ENCODE results near the gene PSMA5. TPM values are rescaled to one million over a fixed set of nuclear protein-coding genes. Genes with fewer than 3 reads are reported as not detected.

Gene PSMA5
- total RNA-seq, 5 donors from 2014 or later (not counting 1 experiment from before 2014, with no cell fraction given): 41.1 to 91.2 (median 75.5) TPM

GRCh38 chr1:109372281-109372680 is 54.0 kb downstream of the PSMA5 start:
- H3K4me3 Mint-ChIP-seq: no peak overlapping the region
- ChIA-PET POLR2A (interaction anchor here in 1 of 2 donors (0.6 kb wide), 1 partner anchor 19 kb away, joined by 3 read pairs; no protein-coding TSS in a partner anchor), CTCF (no interaction called here)
- peaks cover 11 to 14% (median 12%) of the 10 kb centered on the region in 3 donors for H3K4me1 Mint-ChIP-seq
- Histone ChIP-seq H3K4me1 (ENCODE audit: control insufficient read depth in 1 of 2, extremely low read depth in 1 of 2, insufficient read depth in 2 of 2, low read length in 2 of 2) (no peaks in the 10 kb centered on the region), H3K27me3 (replicated peaks in 1 of 2; ENCODE audit: control insufficient read depth in 2 of 2, extremely low read depth in 1 of 2, insufficient read depth in 2 of 2, low read length in 1 of 2) (peaks cover 0 to 20% of the 10 kb centered on the region in 2 experiments), H3K9me3 (no peaks in the 10 kb centered on the region), H3K36me3 (ENCODE audit: control insufficient read depth in 2 of 2, extremely low read depth in 1 of 2, insufficient read depth in 1 of 2, low read length in 1 of 2) (no peaks in the 10 kb centered on the region), H3K27ac (ENCODE audit: low read length) (no peak overlapping the region), H3K4me3 (ENCODE audit: control insufficient read depth in 1 of 2, extremely low read depth in 1 of 2, low read length in 1 of 2) (no peak overlapping the region)
- peaks cover 16 to 23% of the 10 kb centered on the region in 2 donors for H3K27me3 Mint-ChIP-seq
- no peak for ATAC-seq (replicated peaks in 1 of 4)
- H3K9me3 Mint-ChIP-seq: no peaks in the 10 kb centered on the region
- H3K36me3 Mint-ChIP-seq: no peaks in the 10 kb centered on the region
- DNase-seq: no peak
- no peak overlapping the region for H3K27ac Mint-ChIP-seq
- 96% methylated on average over 3 of the region's 6 CpGs for WGBS (ENCODE audit: insufficient coverage)

- POLR2A ChIA-PET: no interaction called here
- Histone ChIP-seq H3K4me1 (ENCODE audit: control insufficient read depth in 1 of 2, extremely low read depth in 1 of 2, insufficient read depth in 2 of 2, low read length in 2 of 2) (no peaks in the 10 kb centered on the region), H3K9me3 (no peaks in the 10 kb centered on the region), H3K27ac (ENCODE audit: low read length) (no peak overlapping the region), H3K36me3 (ENCODE audit: control insufficient read depth in 2 of 2, extremely low read depth in 1 of 2, insufficient read depth in 1 of 2, low read length in 1 of 2) (no peaks in the 10 kb centered on the region), H3K27me3 (replicated peaks in 1 of 2; ENCODE audit: control insufficient read depth in 2 of 2, extremely low read depth in 1 of 2, insufficient read depth in 2 of 2, low read length in 1 of 2) (peaks cover 0 to 26% of the 10 kb centered on the region in 2 experiments), H3K4me3 (ENCODE audit: control insufficient read depth in 1 of 2, extremely low read depth in 1 of 2, low read length in 1 of 2) (no peak overlapping the region)
- DNase-seq: no peak
- CTCF ChIA-PET: no interaction called here
- WGBS (ENCODE audit: insufficient coverage): no CpG with 5 or more reads among the region's 4 CpGs
- H3K4me1 Mint-ChIP-seq: peaks cover 11 to 14% (median 12%) of the 10 kb centered on the region in 3 donors
- no peaks in the 10 kb centered on the region for H3K36me3 Mint-ChIP-seq
- H3K27ac Mint-ChIP-seq: no peak overlapping the region
- H3K27me3 Mint-ChIP-seq: peaks cover 22 to 32% of the 10 kb centered on the region in 2 donors
- no peak overlapping the region for H3K4me3 Mint-ChIP-seq
- no peak for ATAC-seq (replicated peaks in 1 of 4)
- no peaks in the 10 kb centered on the region for H3K9me3 Mint-ChIP-seq
These were observed 54.9 kb downstream of the PSMA5 start for GRCh38 chr1:109371341-109371739.

- H3K27me3 Mint-ChIP-seq: peaks cover 23 to 36% of the 10 kb centered on the region in 2 donors
- peaks cover 0 to 26% of the 10 kb centered on the region in 2 experiments for H3K27me3 ChIP-seq (replicated peaks in 1 of 2; ENCODE audit: control insufficient read depth in 2 of 2, extremely low read depth in 1 of 2, insufficient read depth in 2 of 2, low read length in 1 of 2)
- peaks cover 11 to 14% (median 12%) of the 10 kb centered on the region in 3 donors for H3K4me1 Mint-ChIP-seq
- DNase-seq: no peak
- no peaks in the 10 kb centered on the region for H3K4me1 ChIP-seq (ENCODE audit: control insufficient read depth in 1 of 2, extremely low read depth in 1 of 2, insufficient read depth in 2 of 2, low read length in 2 of 2)
- no peaks in the 10 kb centered on the region for H3K9me3 ChIP-seq
- no peak overlapping the region for H3K27ac Mint-ChIP-seq
- WGBS (ENCODE audit: insufficient coverage): 34% methylated on average over 5 of the region's 7 CpGs
- H3K36me3 Mint-ChIP-seq: no peaks in the 10 kb centered on the region
- no peak overlapping the region for H3K4me3 ChIP-seq (ENCODE audit: control insufficient read depth in 1 of 2, extremely low read depth in 1 of 2, low read length in 1 of 2)
- H3K4me3 Mint-ChIP-seq: no peak overlapping the region
- no peak overlapping the region for H3K27ac ChIP-seq (ENCODE audit: low read length)
- ATAC-seq (replicated peaks in 1 of 4): no peak
- POLR2A ChIA-PET: no interaction called here
- CTCF ChIA-PET: no interaction called here
- no peaks in the 10 kb centered on the region for H3K36me3 ChIP-seq (ENCODE audit: control insufficient read depth in 2 of 2, extremely low read depth in 1 of 2, insufficient read depth in 1 of 2, low read length in 1 of 2)
- no peaks in the 10 kb centered on the region for H3K9me3 Mint-ChIP-seq
These were observed 55.4 kb downstream of the PSMA5 start for GRCh38 chr1:109370712-109371340.

GRCh38 chr1:109369167-109369746 is 57.0 kb downstream of the PSMA5 start:
- H3K4me3 ChIP-seq (ENCODE audit: control insufficient read depth in 1 of 2, extremely low read depth in 1 of 2, low read length in 1 of 2): no peak overlapping the region
- ATAC-seq (replicated peaks in 1 of 4) (no peak), DNase-seq (no peak)
- H3K9me3 ChIP-seq: no peaks in the 10 kb centered on the region
- peaks cover 0 to 26% of the 10 kb centered on the region in 2 experiments for H3K27me3 ChIP-seq (replicated peaks in 1 of 2; ENCODE audit: control insufficient read depth in 2 of 2, extremely low read depth in 1 of 2, insufficient read depth in 2 of 2, low read length in 1 of 2)
- no peak overlapping the region for H3K27ac ChIP-seq (ENCODE audit: low read length)
- H3K4me1 ChIP-seq (ENCODE audit: control insufficient read depth in 1 of 2, extremely low read depth in 1 of 2, insufficient read depth in 2 of 2, low read length in 2 of 2): no peaks in the 10 kb centered on the region
- Mint-ChIP-seq H3K36me3 (no peaks in the 10 kb centered on the region), H3K27me3 (peaks cover 24 to 38% of the 10 kb centered on the region in 2 donors), H3K9me3 (no peaks in the 10 kb centered on the region), H3K27ac (no peak overlapping the region), H3K4me1 (peaks cover 11 to 14% (median 12%) of the 10 kb centered on the region in 3 donors), H3K4me3 (no peak overlapping the region)
- ChIA-PET POLR2A (no interaction called here), CTCF (interaction anchor here in 1 of 2 donors (0.6 kb wide), 1 partner anchor 173 kb away, joined by 6 read pairs; no protein-coding TSS in a partner anchor)
- H3K36me3 ChIP-seq (ENCODE audit: control insufficient read depth in 2 of 2, extremely low read depth in 1 of 2, insufficient read depth in 1 of 2, low read length in 1 of 2): no peaks in the 10 kb centered on the region
- WGBS (ENCODE audit: insufficient coverage): 100% methylated on average over 1 of the region's 6 CpGs

GRCh38 chr1:109368464-109368863 is 57.8 kb downstream of the PSMA5 start:
- Mint-ChIP-seq H3K9me3 (no peaks in the 10 kb centered on the region), H3K4me3 (no peak overlapping the region), H3K27me3 (peaks cover 29 to 42% of the 10 kb centered on the region in 2 donors), H3K36me3 (no peaks in the 10 kb centered on the region), H3K4me1 (peaks cover 11 to 14% (median 12%) of the 10 kb centered on the region in 3 donors), H3K27ac (no peak overlapping the region)
- H3K4me1 ChIP-seq (ENCODE audit: control insufficient read depth in 1 of 2, extremely low read depth in 1 of 2, insufficient read depth in 2 of 2, low read length in 2 of 2): no peaks in the 10 kb centered on the region
- H3K27me3 ChIP-seq (replicated peaks in 1 of 2; ENCODE audit: control insufficient read depth in 2 of 2, extremely low read depth in 1 of 2, insufficient read depth in 2 of 2, low read length in 1 of 2): peaks cover 0 to 23% of the 10 kb centered on the region in 2 experiments
- ATAC-seq (replicated peaks in 1 of 4) (no peak), DNase-seq (no peak)
- no peaks in the 10 kb centered on the region for H3K9me3 ChIP-seq
- H3K27ac ChIP-seq (ENCODE audit: low read length): no peak overlapping the region
- no peak overlapping the region for H3K4me3 ChIP-seq (ENCODE audit: control insufficient read depth in 1 of 2, extremely low read depth in 1 of 2, low read length in 1 of 2)
- CTCF ChIA-PET: no interaction called here
- H3K36me3 ChIP-seq (ENCODE audit: control insufficient read depth in 2 of 2, extremely low read depth in 1 of 2, insufficient read depth in 1 of 2, low read length in 1 of 2): no peaks in the 10 kb centered on the region
- WGBS (ENCODE audit: insufficient coverage): no CpG with 5 or more reads among the region's 1 CpG
- POLR2A ChIA-PET: no interaction called here

- Mint-ChIP-seq H3K4me1 (peaks cover 8 to 9% (median 9%) of the 10 kb centered on the region in 3 donors), H3K27ac (no peak overlapping the region), H3K9me3 (no peaks in the 10 kb centered on the region), H3K36me3 (no peaks in the 10 kb centered on the region), H3K4me3 (no peak overlapping the region), H3K27me3 (peaks cover 25 to 38% of the 10 kb centered on the region in 2 donors)
- Histone ChIP-seq H3K4me1 (ENCODE audit: control insufficient read depth in 1 of 2, extremely low read depth in 1 of 2, insufficient read depth in 2 of 2, low read length in 2 of 2) (no peaks in the 10 kb centered on the region), H3K9me3 (no peaks in the 10 kb centered on the region), H3K27me3 (replicated peaks in 1 of 2; ENCODE audit: control insufficient read depth in 2 of 2, extremely low read depth in 1 of 2, insufficient read depth in 2 of 2, low read length in 1 of 2) (peaks cover 0 to 16% of the 10 kb centered on the region in 2 experiments), H3K27ac (ENCODE audit: low read length) (no peak overlapping the region), H3K4me3 (ENCODE audit: control insufficient read depth in 1 of 2, extremely low read depth in 1 of 2, low read length in 1 of 2) (no peak overlapping the region), H3K36me3 (ENCODE audit: control insufficient read depth in 2 of 2, extremely low read depth in 1 of 2, insufficient read depth in 1 of 2, low read length in 1 of 2) (no peaks in the 10 kb centered on the region)
- POLR2A ChIA-PET: no interaction called here
- CTCF ChIA-PET: no interaction called here
- ATAC-seq (replicated peaks in 1 of 4) (no peak), DNase-seq (no peak)
- WGBS (ENCODE audit: insufficient coverage): no CpG with 5 or more reads among the region's 3 CpGs
These were observed 58.6 kb downstream of the PSMA5 start for GRCh38 chr1:109367626-109368025.
